GM06990 (cell line): ENCODE data around the gene CCNYL1.
A peak's percentile ranks its signal among the peaks of the same experiment; 100 is the strongest.
"Not testable (repeated sequence)": the region's sequence is repeated elsewhere in the genome, so short reads cannot be mapped to it uniquely, and the experiment has no call there.

Experiments
- DNase-seq: peaks from one replicate; pipeline ENCODE4 v3.0.0-alpha.2; 2011; ENCODE audit not compliant: insufficient read length; ENCODE audit errors: extremely low read depth
- H3K27me3 ChIP-seq: replicated peaks from 2 replicates; pipeline ENCODE4 v1.6.0; 2011; ENCODE audit warnings: low read length; ENCODE audit not compliant: control insufficient read depth, insufficient read depth
- H3K36me3 ChIP-seq: 2 replicates; pipeline ENCODE4 v1.5.1; 2011; ENCODE audit warnings: low read length; ENCODE audit not compliant: control insufficient read depth, insufficient read depth
- H3K4me3 ChIP-seq: replicated peaks from 2 replicates; pipeline ENCODE4 v1.5.1; 2011; ENCODE audit warnings: low read depth, mild to moderate bottlenecking, control low read depth, low read length
- TF ChIP-seq, protein P1 (sequence below): IDR thresholded peaks from 2 replicates; pipeline ENCODE4 v1.5.1; 2011; ENCODE audit warnings: low read length, control low read depth, mild to moderate bottlenecking, inconsistent platforms; ENCODE audit not compliant: insufficient read depth, poor library complexity, severe bottlenecking

The CCNYL1 gene

DNA sequence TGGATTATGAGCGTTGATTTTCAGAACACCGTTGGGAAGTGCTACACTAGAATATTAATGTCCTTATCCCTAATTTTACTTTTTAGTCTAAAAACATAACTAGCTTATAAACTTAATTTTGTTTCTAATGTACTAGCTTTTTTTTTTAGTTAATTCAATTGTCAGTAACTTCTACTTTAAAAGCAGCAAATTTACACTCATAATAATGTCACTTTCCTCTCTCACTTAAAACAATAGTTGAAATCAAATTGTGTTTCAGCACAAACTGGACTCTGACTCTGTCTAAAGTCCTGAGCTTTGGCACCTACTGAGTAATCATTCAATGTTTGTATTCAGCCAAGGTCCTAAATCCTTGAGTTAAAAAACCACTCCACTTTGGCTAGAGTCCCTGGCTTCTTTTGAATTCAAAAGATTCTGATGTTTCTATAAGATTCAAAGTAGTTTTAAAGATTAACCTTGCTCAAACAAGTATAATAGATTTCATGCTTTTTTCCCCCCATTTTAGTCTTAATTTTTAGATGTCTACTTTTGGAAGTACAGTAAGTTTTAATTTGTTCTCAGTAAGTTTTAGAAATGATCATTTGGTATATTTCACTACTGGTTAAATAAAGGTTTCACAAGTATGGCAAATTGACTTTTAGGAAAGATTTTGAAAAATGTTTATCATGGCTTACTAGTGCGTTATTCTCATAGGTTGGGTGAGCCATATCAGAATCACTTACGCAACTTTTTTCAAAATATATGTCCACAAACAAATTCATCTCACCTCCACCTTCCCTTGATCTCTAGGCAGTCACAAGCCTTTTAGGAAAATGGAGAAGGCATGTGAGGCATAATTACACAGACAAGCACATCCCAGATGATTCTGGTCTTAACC, 23.4 kb downstream of the CCNYL1 start:
- TF ChIP-seq, protein P1, sequence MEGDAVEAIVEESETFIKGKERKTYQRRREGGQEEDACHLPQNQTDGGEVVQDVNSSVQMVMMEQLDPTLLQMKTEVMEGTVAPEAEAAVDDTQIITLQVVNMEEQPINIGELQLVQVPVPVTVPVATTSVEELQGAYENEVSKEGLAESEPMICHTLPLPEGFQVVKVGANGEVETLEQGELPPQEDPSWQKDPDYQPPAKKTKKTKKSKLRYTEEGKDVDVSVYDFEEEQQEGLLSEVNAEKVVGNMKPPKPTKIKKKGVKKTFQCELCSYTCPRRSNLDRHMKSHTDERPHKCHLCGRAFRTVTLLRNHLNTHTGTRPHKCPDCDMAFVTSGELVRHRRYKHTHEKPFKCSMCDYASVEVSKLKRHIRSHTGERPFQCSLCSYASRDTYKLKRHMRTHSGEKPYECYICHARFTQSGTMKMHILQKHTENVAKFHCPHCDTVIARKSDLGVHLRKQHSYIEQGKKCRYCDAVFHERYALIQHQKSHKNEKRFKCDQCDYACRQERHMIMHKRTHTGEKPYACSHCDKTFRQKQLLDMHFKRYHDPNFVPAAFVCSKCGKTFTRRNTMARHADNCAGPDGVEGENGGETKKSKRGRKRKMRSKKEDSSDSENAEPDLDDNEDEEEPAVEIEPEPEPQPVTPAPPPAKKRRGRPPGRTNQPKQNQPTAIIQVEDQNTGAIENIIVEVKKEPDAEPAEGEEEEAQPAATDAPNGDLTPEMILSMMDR: no peak
- H3K36me3 ChIP-seq: peaks cover 2% of the 10 kb centered on the region
- H3K4me3 ChIP-seq: no peak overlapping the region
- no peak for DNase-seq
- no peaks in the 10 kb centered on the region for H3K27me3 ChIP-seq

DNA sequence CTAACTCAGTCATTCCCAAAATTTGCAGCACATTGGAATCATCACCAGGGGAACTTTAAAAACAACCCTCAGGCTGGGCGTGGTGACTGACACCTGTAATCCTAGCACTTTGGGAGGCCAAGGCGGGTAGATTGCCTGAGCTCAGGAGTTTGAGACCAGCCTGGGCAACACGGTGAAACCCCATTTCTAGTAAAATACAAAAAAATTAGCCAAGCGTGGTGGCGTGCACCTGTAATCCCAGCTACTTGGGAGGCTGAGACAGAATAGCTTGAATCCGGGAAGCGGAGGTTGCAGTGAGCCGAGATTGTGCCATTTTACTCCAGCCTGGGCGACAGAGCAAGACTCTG, 24.0 kb downstream of the CCNYL1 start:
- H3K27me3 ChIP-seq, DNase-seq, H3K36me3 ChIP-seq, H3K4me3 ChIP-seq: not testable (repeated sequence)

DNA sequence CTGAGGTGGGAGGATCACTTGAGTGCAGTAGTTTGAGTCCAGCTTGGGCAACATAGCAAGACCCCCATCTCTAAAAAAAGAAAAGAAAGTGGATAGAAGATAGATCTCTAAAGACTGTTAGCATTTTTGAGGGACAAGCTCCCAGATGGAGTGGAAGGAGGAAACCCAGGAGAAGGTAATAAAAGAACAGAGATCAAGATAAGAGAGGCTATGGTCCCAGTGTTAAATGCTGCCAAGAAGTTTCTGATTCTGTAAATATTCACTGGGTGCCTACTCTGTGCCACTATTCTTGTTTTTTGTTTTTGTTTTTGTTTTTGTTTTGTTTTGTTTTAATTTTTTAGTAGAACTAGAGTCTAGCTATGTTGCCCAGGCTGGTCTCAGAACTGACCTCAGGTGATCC, 32.1 kb downstream of the CCNYL1 start:
- Histone ChIP-seq H3K27me3 (no peaks in the 10 kb centered on the region), H3K4me3 (no peak overlapping the region), H3K36me3 (peaks cover 1% of the 10 kb centered on the region)
- TF ChIP-seq, protein P1: no peak
- DNase-seq: no peak

DNA sequence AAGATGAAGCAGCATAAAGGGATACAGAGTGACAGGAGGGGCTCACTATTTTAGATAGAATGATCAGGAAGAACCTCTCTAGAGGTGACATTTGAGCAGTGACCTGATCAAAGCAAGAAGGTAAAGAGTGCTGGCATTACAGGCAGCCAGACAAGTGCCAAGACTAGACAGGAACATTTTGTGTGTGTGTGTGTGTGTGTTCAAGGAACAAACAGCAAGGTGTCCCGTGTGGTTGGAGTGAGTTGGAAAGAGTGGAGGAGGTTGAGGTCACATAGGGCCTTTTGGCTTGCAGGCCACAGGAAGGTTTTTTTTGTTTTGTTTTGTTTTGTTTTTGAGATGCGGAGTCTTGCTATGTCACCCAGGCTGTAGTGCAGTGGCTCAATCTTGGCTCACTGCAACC, 32.6 kb downstream of the CCNYL1 start:
- TF ChIP-seq, protein P1: no peak
- Histone ChIP-seq H3K27me3 (no peaks in the 10 kb centered on the region), H3K4me3 (no peak overlapping the region), H3K36me3 (peaks cover 3% of the 10 kb centered on the region)
- no peak for DNase-seq

DNA sequence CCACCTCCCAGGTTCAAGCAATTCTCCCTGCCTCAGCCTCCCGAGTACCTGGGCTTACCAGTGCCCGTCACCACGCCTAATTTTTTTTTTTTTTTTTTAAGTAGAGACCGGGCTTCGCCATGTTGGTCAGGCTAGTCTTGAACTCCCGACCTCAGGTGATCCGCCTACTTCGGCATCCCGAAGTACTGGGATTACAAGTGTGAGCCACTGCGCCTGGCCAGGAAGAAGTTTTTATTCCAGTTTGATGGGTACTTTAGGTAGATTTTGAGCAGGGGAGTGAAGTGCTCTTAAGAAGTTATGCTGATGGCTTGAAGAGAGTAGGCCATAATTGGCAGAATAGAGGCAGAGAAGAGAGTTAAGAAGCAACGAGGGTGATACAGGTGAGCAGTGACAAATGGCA, 33.0 kb downstream of the CCNYL1 start:
- no peak overlapping the region for H3K4me3 ChIP-seq

DNA sequence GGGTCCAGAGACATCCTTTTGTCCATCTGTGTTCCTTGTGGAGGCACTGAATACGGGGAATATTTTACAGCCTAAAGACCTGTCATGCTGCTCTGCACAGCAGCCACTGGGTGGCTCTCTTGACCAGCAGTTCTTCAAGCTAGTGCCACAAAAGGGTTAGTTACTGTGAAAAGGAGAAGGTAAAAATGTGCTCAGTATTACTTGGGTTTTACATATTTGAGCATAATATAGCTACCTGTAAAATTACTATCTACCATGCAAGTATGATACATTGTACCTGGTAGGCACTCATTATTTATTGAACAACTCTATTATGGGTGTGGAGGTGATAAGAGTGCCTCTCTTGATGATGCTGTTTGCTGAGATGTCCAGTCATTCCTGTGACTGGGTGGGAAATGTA, 34.7 kb downstream of the CCNYL1 start:
- Histone ChIP-seq H3K4me3 (no peak overlapping the region), H3K36me3 (peaks cover 3% of the 10 kb centered on the region), H3K27me3 (no peaks in the 10 kb centered on the region)
- TF ChIP-seq, protein P1: peak; percentile 86
- peak; percentile 20 for DNase-seq

More for the DNA sequence above, 33.0 kb downstream of the CCNYL1 start:
- TF ChIP-seq, protein P1: no peak
- H3K27me3 ChIP-seq: no peaks in the 10 kb centered on the region
- no peak for DNase-seq
- H3K36me3 ChIP-seq: peaks cover 3% of the 10 kb centered on the region
